OCI-M2 (cell line): ENCODE measurements around the gene STOM.
"Not testable (repeated sequence)": the region's sequence is repeated elsewhere in the genome, so short reads cannot be mapped to it uniquely, and the experiment has no call there.

Experiments used
- DNase-seq: peaks from one replicate; lab custom pipeline; 2025; ENCODE audit not compliant: unreplicated experiment; lab: John Stamatoyannopoulos, UW

Gene STOM, protein sequence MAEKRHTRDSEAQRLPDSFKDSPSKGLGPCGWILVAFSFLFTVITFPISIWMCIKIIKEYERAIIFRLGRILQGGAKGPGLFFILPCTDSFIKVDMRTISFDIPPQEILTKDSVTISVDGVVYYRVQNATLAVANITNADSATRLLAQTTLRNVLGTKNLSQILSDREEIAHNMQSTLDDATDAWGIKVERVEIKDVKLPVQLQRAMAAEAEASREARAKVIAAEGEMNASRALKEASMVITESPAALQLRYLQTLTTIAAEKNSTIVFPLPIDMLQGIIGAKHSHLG

DNA sequence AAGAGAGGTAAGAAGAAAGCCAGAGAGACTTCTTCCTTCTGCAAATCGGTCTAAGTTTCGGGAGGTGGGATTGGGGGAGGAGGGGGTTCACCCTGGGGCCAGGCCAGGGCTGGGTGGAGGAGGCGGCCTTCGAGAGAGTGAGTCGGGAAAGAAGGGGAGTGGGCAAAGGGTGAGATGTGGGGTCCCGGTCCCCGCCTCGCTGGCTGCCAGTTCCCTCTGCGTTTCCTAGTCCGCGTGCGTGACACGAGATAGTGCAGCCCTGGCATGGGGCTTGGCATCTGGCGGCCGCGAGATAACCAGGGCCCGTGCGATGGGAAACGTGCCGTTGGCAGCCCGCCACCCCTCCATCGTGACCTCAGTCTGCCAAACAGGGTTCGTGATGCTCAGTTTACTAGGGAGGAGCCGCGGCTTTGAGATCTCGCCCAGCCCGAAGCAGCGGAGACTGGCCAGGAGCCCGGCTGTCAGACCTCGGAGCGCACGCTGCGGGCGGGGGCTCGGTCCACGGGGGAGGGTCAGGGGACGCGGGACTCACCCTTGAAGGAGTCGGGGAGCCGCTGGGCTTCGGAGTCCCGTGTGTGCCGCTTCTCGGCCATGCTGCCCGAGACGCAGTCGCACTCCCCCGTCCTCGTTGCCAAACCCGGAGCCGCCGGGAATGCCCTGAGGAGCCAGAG lies at the start of gene STOM:
TSS of gene STOM (minus strand) at position 656 of the 671 bp plus-strand sequence. CDS start at position 593, 63 bp downstream.
- no peak for DNase-seq

DNA sequence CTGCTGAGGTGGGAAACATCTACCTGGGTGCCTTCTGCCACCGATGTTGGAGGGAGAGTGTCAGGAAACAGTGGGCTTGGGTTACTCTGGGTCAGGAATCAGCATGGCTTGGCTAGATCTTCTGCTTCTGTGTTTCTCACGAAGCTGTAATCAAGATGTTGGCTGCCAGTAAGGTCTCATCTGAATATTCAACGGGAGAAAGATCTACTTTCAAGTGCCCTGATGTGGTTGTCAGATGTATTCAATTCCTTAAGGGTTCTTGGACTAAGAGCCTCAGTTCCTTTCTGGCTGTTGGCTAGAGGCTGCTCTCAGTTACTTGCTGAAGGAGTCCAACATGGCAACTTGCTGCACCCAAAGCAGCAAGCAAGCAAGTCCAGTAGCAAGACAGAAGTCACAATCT lies 41.9 kb upstream of the STOM start:
- DNase-seq, result no peak

DNA sequence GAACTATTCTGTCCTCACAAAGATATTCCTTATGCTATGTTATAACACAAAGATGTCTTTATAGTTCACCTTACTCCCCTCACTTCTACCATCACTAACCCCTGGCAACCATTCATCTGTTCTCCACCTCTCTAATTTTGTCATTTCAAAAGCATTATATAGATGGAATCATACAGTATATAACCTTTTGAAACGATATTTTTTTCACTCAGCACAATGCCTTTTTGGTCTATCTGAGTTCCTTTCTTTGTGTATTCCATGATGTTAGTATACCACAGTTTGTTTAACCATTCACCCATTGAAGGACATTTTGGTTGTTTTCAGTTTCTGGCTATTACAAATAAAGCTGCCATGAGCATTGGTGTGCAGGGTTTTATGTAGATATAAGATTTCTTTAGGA lies 35.8 kb upstream of the STOM start:
- no peak for DNase-seq

DNA sequence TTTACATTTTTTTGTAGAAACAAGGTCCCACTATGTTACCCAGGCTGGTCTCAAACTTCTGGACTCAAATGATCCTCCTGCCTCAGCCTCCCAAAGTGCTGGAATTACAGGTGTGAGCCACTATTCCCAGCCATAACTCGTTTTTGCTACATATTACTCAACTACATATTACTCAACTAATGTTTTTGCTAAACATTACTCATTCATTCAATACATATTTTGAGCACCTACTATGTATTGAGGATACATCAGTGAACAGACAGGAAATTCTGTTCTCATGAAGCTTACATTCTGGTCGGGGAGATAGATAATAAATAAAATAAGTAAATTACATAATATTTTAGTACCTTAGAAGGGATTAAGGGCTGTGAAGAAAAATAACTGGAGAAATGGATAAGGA lies 34.9 kb upstream of the STOM start:
- no peak for DNase-seq

DNA sequence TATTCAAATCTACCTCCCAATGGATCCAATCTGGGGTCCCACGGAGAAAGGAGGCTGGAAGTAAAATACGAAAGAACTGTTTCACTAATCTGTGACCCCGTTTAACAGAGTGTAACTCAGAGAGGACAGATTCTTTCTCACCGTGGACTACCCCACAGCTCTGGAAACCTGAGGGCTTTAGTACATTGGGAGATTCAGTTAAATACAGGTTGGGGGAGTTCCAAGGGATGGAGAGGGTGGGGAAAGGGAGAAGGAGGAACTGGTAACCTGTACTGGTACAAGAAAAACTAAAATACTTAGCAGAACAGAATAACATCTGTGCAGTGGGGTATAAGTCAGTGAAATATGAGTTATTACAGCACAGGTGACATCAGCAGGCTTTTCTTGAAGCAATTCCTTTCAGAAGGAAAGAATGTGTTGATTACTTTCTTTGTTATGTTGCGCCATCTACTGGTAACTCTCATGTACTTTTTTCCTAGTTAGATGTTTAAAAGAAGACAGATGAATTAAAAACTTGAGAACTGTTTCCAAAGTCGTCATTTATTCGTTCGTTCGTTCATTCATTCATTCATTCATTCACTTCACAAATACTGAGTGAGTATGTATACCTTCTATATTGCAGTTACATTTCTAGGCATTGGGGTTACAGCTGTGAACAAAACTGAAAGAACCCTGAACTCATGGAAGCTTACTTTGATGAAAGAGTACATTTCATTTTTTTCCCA lies 30.0 kb upstream of the STOM start:
- peak; percentile 23 for DNase-seq

DNA sequence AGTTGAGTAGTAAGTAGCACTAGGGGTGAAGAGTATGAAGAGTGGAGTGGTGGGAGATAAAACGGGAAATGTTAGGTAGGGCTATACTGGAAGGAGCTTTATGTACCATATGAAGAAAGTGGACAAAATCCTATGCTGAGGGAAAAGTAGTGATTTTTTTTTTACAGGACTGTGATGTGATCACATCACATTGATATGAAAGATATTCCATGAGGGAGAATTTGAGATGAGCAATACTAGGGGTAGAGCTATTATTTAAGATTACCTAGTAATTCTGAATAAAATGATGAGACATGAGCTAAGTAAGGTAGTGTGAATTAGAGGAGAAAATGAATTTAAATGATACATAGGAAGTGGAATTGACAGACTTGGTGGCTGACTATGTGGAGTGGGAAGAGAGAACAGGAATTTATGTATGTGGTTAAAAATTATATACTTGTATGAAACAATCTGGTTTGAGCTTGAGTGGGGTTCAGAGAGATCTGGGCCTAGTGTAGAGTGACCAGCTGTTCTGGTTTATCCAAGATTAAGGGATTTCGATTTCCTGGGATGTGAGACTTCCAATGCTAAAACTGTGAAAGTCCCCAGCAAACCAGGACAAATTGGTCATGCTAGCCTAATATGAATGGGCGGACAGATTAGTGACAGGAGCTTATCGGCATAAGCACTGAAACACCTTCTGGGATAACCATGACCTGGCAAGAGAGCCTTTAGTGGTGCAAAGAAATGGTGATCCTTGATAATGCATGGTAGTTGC lies 29.3 kb upstream of the STOM start:
- DNase-seq, result no peak

DNA sequence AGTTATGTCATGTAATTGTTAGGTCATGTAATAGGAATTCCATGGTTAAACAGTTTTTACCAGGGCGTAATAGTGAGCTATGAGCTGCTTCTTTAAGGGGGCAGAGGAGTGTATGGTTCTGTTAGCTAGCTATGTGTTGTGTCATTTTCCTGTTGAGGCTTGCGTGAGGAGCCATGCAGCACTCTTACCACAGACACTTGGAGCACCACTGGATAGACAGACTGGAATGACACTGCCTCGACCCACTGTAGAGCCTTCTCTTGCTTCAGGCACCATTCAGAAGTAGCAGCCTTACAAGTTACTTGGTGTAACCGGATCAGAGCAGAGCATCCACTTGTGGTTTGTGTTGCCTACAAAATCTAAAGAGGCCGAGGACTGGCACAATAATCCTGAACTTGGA lies 28.3 kb upstream of the STOM start:
- no peak for DNase-seq

DNA sequence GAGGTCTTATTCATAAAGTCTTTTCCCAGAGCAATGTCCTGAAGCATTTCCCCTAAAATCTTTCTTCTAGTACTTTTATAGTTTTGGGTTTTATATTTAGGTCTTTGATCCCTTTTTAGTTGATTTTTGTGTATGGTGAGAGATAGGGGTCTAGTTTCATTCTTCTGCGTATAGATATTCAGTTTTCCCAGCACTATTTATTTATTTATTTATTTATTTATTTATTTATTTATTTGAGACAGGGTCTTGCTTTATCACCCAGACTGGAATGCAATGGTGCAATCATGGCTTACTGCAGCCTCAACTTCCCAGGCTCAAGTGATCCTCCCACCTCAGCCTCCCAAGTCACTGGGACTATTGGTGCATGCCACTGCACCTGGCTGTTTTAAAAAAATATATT lies 27.2 kb upstream of the STOM start:
- DNase-seq, result not testable (repeated sequence)

DNA sequence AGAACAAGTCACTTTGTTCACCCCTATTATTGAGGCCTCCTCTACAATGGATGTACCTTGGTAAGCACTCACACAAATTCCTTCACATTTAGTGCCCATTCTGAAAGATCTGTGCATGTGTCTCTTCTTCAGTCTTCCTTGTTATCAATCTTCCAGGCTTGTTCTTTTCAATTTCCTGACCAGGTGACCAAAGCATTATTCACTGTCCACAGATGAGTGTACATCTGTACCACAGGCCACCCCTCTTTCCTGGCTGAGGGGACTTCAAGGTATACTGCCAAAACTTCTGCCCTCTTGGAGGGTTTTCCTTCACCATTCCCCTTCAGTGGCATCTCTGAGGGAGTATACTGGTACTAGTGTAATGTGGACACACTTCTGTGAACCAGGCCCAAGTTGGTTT lies 25.5 kb upstream of the STOM start:
- DNase-seq, result no peak

DNA sequence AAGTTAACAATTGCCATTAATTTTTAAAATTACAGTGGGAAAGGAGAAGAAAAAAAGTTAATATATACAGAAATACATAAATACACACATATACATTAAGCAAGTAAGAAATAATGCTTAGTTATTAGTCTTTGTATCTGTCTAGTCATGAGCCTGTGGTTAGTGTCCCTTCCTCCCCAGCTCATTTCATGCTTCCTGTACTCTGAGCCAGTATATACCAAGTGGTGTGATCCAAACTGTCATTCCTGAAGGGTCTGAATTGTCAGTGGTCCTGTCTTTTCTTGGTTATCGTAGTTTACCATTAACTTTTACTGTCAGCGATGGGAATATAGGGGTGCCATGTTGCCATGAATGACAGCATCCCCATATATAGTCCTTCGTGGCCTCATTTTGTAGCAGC lies 24.2 kb upstream of the STOM start:
- no peak for DNase-seq

DNA sequence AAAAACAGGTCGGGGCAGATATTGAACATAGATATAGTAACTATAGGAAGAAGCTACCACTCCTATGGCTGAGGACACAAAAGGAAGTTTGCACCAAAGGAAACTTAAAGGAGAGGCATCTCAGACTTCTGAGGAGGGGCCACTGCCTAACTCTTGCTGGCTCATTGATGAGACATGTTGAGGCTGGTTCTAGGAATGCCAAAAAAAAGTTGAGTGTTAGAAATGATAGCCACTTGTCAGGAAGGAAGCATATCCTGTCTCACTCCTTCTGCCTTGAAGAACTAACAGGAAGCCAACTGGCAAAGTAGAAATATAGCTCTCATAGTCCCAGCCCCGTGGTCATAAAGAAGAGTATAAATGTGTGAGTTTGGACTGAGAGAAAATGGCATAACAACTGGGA lies 23.3 kb upstream of the STOM start:
- DNase-seq, result no peak

DNA sequence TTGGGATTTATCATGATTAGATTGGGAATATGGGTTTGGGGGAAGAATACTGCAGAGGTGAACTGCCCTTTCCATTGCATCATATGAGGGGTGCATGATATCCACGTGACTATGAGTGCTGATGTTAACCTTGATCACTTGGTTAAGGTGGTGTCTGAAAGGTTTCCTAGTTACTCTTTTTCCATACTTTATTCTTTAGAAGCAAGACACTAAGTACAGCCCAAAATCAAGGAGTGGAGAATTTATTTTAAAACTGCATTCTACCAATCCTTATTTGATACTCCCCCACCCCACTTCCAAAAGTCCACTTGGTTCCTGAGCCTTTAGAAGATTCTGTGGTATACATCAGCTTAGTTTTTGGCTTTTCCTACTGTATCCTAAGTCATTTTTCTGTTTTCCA lies 20.3 kb upstream of the STOM start:
- no peak for DNase-seq

DNA sequence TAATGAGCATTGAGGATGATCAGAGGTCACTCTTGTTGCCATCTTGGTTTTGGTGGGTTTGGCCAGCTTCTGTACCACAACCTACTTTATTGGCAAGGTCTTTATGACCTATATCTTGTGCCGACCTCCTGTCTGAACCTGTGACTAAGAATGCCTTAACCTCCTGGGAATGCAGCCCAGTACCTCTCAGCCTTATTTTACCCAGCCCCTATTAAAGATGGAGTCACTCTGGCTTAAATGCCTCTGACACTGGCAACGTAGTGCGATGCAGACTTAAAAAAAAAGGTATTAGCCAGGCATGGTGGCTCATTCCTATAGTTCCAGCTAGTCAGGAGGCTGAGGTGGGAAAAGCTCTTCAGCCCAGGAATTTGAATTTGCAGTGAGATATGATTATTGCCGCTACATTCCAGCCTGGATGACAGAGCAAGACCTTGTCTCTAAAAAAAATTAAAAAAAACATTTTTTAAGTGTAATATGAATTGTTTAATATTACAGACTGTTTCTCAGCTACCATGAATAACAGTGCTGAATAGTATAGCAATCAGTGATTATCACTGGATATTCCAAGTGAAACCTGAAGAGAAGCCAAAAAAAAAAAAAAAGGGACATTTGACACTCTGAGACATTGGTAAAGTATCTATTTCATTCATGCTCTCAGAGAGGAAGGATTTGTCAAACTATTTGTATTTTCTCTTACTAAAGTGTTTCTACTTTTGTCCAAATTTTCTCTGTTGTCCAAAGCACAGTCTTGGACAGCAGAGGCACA lies 18.3 kb upstream of the STOM start:
- DNase-seq, result no peak

DNA sequence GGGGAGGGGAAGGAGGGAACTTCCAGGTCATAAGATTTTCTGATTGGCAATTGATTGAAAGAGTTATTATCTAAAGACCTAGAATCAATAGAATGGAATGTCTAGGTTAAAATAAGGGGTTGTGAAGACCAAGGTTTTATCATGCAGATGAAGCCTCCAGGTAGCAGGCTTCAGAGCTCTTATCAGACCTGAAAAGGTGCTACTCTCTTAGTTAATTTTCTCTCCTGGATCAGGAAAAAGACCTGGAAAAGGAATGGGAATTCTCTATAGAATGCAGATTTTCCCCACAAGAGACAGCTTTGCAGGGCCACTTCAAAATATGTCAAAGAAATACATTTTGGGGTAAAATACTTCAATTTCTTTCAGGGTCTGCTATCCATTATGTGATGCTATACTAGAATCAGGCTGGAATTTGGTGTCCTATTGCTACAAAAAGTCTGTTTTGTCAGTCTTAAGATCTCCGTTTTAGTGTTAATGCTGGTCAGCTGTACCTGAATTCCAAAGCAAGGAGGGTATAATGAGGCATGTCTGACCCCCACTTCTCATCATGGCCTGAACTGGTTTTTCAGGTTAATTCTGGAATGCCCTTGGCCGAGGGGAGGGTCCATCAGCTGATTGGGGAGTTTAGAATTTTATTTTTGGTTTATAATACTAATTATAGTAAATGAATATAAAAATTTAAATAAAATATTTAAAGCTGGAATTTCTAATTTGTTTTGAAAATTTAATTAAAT lies 16.6 kb upstream of the STOM start:
- DNase-seq, result no peak

DNA sequence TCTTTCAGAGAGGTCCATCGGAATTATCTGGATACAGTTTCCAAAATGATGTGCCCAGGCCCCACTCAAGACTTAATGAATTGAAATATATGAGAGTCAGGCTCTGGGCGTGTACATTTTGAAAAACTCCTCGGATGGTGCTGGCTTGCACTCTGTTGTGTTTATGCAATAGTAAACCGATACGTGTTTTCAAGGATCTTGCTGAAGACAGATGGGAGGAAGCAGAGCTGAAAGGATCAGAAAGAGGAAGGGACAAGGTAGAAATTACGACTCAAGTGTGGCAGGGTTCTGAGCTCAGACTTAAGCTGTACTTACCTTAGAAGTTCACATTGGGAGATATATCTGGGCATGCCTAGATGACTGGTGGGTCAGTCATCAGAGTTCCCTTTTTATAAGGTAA lies 13.7 kb upstream of the STOM start:
- no peak for DNase-seq

DNA sequence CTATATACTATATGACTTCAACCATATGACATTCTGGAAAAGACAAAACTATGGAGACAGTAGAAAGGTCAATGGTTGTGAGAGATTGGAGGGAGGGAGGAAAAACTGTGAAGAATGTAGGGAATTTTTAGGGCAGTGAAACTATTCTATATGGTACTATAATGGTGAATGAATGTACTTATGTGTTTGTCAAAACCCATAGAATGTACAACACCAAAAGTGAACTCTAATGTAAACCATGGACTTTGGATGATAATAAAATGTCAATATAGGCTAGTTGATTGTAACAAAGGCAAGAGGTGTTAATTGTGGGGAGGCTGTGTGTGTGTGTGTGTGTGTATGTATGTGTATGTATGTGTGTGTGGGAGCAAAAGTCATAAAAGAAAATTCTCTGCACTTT lies 10.8 kb upstream of the STOM start:
- DNase-seq, result no peak

DNA sequence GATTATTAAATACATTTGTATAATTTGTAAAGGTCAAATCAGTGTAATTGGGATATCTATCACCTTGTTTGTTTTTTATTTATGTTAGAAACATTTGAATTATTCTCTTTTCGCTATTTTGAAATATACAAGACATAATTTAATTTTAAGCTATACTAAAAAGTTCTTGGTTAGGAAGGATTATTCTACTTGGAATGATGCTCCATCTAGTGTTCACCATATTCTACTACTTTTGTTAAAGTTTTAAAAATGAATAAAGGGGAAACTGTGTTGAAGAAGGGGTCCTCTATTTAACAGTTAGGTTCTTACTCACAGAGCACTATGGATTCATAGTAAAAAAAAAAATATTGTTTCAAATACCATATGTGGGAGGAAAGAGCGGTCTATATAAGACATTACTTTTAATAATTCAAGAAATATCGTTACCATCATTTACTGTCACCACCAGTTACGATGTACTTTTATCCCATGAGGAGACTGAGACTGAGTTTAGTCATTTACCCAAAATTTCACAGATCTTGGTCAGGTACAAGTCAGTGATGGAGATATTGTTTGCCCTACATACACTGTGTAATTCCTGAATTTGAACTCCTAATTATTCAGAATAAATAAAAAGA lies 6.3 kb upstream of the STOM start:
- DNase-seq, result no peak

DNA sequence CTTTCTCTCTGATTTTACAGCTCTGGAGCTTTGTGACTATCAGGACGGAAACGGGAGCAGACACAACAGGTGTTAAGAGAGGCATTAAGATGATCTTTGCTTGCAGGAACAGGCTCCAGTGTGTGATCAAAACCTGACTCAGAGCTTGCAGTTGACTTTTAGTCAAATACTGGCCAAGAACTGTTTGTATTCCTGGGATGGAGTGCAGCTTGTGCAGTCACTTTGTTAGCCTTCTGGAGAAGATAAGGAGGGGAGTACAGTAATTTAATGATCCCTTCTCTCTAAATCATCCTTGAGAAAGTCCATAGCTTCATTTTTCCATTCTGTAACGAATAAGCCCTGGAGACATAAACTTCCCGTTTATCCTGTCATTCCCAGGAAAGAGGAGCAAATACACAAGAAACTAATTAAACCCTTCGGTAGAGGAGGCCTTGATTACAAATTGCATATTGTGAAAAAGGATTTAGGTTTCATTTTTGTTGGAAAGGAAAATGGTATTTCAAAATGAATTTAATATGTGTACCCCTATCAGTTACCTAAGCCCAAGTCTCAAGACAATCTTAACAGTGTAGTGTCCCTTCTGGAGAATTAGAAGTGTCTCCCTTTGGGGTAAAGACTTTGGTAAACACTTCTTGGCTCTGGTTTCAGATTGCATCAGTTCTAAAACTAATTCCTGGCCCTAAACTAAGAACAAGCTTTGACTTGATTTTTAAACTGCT lies 3.1 kb upstream of the STOM start:
- no peak for DNase-seq
